ENCODE measurements around the gene FXYD3.
A peak's percentile ranks its signal among the peaks of the same experiment; 100 is the strongest.

FXYD3 gene

GRCh38 chr19:35115177-35115951 is at the start of gene FXYD3:
Gene FXYD3, plus strand, starts transcription at chr19:35115823. Its CDS starts 3,554 bp downstream, at chr19:35119377.
- DNase-seq (ENCODE audit: low spot score) = no peak

- no peak for DNase-seq (ENCODE audit: low spot score)
Measured at GRCh38 chr19:35066121-35066520, 49.5 kb upstream of the FXYD3 start.

GRCh38 chr19:35066691-35067563 is 48.7 kb upstream of the FXYD3 start:
- DNase-seq (ENCODE audit: low spot score) = peak; percentile 90

- no peak for DNase-seq (ENCODE audit: low spot score)
Measured at GRCh38 chr19:35068941-35069634, 46.5 kb upstream of the FXYD3 start.

GRCh38 chr19:35069696-35070095 is 45.9 kb upstream of the FXYD3 start:
- DNase-seq (ENCODE audit: low spot score) = no peak

GRCh38 chr19:35070471-35070870 is 45.2 kb upstream of the FXYD3 start:
- DNase-seq (ENCODE audit: low spot score) = no peak

GRCh38 chr19:35073516-35073915 is 42.1 kb upstream of the FXYD3 start:
- no peak for DNase-seq (ENCODE audit: low spot score)

GRCh38 chr19:35073941-35074340 is 41.7 kb upstream of the FXYD3 start:
- DNase-seq (ENCODE audit: low spot score) = no peak

GRCh38 chr19:35074426-35075201 is 41.0 kb upstream of the FXYD3 start:
- DNase-seq (ENCODE audit: low spot score) = no peak

GRCh38 chr19:35075202-35076025 is 40.2 kb upstream of the FXYD3 start:
- DNase-seq (ENCODE audit: low spot score) = no peak

GRCh38 chr19:35076026-35076370 is 39.6 kb upstream of the FXYD3 start:
- DNase-seq (ENCODE audit: low spot score) = no peak

GRCh38 chr19:35076657-35077056 is 39.0 kb upstream of the FXYD3 start:
- DNase-seq (ENCODE audit: low spot score) = no peak

GRCh38 chr19:35077411-35078223 is 38.0 kb upstream of the FXYD3 start:
- DNase-seq (ENCODE audit: low spot score) = no peak

GRCh38 chr19:35079826-35080225 is 35.8 kb upstream of the FXYD3 start:
- no peak for DNase-seq (ENCODE audit: low spot score)

- no peak for DNase-seq (ENCODE audit: low spot score)
Measured at GRCh38 chr19:35080613-35081170, 34.9 kb upstream of the FXYD3 start.

GRCh38 chr19:35081201-35081600 is 34.4 kb upstream of the FXYD3 start:
- DNase-seq (ENCODE audit: low spot score) = no peak

- no peak for DNase-seq (ENCODE audit: low spot score)
Measured at GRCh38 chr19:35083691-35084508, 31.7 kb upstream of the FXYD3 start.

- DNase-seq (ENCODE audit: low spot score) = no peak
Measured at GRCh38 chr19:35084509-35084762, 31.2 kb upstream of the FXYD3 start.

GRCh38 chr19:35085947-35086346 is 29.7 kb upstream of the FXYD3 start:
- no peak for DNase-seq (ENCODE audit: low spot score)
